Measurements from ENCODE around the gene BIRC7.

- TF ChIP-seq CTCF (IDR thresholded peaks at IDR 0.05): no peak
- TF ChIP-seq POLR2A (IDR thresholded peaks at IDR 0.05): no peak
Observed at GRCh38 chr20:63208346-63208909, 27.3 kb upstream of the BIRC7 start.

All from right lobe of liver (tissue), 4 donors.